ENCODE results near the gene PIAS1.
A peak's percentile ranks its signal among the peaks of the same experiment; 100 is the strongest.
"Not testable (repeated sequence)": the region's sequence is repeated elsewhere in the genome, so short reads cannot be mapped to it uniquely, and the experiment has no call there.

Gene PIAS1

DNA sequence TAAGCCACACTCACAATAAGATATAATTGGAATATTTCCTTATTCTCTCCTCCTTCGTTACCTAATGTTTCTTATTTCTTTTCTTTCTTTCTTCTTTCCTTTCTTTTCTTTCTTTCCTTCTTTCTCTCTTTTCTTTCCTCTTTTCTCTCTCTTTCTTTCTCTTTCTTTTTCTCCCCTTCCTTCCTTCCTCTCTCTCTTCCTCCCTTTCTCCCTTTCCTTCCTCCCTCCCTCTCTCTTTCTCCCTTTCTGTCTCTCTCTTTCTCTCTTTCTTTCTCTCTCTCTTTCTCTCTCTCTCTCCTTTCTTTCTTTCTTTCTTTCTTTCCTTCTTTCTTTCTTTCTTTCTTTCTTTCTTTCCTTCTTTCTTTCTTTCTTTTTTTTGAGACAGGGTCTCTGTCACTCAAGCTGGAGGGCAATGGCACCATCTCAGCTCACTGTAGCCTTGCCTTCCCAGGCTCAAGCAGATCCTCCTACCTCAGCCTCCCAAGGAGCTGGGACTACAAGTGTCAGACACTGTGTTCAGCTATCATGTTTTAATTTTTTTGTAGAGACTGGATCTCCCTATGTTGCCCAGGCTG, 19.3 kb upstream of the PIAS1 start:
- DNase-seq (ENCODE audit: low read depth in 3 of 3) = no peak

DNA sequence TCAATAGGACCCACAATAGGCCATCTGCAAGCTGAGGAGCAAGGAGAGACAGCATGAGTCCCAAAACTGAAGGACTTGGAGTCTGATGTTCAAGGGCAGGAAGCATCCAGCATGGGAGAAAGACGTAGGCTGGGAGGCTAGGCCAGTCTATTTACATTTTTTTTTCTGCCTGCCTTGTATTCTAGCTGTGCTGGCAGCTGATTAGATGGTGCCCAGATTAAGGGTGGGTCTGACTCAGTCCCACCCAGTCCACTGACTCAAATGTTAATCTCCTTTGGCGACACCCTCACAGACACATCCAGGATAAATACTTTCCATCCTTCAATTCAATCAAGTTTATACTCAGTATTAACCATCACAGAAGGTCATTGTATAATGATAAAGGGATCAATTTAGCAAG, 15.9 kb upstream of the PIAS1 start:
- DNase-seq (ENCODE audit: low read depth in 3 of 3) = no peak

DNA sequence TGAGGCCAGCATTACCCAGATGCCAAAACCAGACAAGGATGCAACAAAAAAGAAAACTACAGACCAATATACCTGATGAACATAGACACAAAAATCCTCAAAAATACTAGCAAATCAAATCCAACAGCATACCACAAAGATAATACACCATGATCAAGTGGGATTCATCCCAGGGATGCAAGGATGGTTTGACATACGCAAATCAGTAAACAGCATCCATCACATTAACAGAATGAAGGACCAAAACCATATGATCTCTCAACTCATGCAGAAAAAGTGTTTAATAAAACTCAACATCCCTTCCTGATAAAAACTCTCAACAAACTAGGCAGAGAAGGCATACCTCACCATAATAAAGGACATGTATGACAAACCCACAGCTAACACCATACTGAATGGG, 14.0 kb upstream of the PIAS1 start:
- no peak for DNase-seq (ENCODE audit: low read depth in 3 of 3)

DNA sequence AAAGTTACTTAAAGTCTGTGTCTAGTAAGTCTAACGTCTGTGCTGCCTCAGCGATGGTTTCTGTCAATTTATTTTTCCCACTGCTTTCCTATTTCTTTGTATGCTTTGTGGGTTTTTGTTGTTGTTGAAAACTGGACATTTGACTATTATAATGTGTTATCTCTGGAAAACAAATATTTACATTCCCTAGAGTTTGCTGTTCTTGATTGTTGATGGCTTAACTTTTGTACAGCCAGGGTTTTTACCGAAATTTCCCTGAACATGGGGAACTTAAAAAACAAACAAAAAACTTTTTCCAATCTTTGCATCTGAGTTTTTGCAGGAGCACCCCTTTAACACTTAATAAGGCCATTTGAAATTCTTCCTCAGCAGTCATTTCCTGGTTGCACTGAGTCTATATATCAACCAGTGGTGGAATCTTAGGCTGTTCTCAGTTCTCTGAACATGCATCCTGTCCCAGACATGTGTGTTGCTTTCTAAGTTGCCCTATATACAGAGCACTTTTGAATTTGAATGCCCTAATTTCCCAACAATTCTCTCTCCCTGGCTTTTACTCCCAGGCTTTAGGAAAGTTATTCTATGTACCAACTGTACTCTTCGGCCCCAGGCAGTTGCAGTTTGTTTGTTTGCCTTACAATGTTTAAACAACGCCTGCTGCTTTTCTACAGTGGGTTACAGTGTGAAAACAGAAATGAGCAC, 11.8 kb upstream of the PIAS1 start:
- no peak for DNase-seq (ENCODE audit: low read depth in 3 of 3)

DNA sequence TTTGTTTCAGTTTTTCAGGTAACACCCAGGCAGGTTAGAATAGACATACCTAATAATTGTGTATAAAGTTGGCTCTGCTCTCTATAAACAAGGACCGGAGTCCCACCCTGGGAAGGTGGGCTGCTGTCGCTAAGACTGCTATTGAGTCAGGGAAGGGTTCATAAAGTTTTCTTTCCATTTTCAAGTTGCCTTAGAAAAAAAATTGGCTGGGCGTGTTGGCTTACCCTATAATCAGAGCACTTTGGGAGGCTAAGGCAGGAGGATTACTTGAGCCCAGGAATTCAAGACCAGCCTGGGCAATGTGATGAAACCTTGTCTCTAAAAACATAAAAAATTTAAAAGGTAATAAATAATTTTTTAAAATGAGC, 11.3 kb upstream of the PIAS1 start:
- no peak for DNase-seq (ENCODE audit: low read depth in 3 of 3)

DNA sequence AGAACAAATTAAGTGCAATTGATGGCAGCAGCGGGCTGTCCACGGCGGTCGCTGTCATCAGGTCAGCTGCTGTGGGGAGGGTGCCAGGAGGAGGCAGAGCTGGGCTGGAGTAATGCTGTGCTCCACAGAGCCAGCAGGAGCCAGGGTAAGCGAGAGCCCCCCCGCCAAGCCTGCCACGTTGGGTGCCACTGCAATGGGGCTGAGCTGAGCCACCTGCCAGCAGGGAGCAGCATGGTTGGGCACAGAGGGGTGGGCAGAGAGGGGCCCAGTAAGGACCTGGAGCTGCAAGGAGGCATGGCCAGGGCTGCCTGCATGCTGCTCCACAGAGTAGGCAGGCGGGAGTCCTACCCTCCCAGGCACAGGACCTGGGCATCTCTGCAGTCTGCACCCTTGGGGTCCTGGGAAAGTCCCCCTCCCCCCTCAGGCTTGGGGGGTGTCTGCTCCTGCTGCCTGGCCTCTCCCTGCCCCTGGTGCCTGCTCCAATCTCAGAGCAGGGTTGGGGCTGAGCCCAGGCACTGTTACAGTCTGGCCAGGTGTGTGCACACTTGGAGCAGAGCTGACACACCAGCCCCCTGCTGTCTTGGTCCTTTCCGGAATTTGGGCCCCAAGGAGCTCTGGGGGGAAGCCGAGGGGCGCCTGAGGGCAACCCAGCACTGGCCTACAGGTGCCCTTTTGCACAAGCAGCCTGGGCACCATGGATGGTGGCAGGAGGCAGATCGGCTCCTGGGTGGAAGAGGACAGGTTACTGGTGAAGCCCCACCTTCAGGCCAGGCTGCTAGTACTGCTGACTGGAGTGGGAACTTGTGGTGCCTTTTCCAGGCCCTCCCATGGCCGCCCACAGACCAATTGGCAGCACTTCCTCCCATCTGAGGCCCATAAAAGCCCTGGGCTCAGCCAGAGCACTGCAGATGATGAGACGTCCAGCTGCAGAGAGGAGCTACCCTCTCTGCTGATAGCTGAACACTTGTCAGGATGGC, 8.5 kb upstream of the PIAS1 start:
- DNase-seq (ENCODE audit: low read depth in 3 of 3) = no peak

DNA sequence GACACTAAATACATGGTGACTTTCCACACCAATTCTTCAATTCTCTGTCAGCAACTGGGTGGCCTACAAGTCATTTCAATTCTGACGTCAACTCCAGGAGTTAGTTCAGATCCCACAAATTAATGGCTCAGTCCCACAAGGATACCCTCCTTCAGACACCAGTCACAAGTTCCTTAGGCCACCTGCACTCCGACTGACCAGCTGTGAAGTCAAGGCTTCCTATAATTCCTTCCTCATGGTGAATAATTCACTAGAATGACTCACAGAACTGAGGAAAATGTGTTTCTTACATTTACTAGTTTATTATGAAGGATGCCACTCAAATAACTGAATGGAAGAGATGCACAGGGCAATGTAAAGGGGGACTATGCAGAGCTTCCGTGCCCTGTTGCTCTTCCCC, 6.3 kb upstream of the PIAS1 start:
- no peak for DNase-seq (ENCODE audit: low read depth in 3 of 3)

DNA sequence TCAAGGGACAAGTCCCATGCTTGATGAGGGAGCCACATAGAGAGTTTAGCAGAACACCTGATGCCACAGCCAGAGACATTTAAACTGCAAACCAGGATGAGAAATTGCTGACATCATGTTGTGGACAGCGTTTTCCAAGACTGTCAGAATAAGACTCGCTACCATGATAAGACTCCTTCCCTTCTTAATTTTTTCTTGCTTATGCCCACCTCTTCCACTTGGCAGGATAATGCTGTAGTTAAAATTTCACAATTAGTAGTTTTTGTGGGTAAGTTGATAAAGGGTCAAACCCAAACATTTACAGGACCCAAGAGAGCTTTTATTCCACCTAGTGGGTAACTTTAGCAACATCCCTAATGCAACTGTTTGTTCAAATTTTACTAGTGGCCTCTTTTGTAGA, 3.0 kb upstream of the PIAS1 start:
- DNase-seq (ENCODE audit: low read depth in 3 of 3) = no peak

DNA sequence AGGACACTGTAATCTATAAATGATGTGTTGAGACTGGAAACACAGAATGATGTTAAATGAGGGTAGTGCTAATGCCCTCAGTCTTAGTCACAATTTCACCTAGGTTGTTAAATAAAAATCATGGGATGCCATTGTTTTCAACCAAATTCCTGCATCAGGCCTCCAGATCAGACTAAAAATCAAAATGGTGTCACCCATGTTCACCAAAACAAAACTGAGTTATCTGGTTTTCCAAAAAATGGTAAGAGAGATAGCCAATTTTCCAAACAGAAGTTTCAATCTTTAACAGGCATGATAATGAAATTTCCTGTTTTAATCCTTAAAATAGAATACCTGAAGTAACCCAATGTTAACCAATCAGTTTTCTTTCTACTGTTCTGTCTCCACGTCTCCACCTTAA, 2.2 kb upstream of the PIAS1 start:
- DNase-seq (ENCODE audit: low read depth in 3 of 3) = no peak

DNA sequence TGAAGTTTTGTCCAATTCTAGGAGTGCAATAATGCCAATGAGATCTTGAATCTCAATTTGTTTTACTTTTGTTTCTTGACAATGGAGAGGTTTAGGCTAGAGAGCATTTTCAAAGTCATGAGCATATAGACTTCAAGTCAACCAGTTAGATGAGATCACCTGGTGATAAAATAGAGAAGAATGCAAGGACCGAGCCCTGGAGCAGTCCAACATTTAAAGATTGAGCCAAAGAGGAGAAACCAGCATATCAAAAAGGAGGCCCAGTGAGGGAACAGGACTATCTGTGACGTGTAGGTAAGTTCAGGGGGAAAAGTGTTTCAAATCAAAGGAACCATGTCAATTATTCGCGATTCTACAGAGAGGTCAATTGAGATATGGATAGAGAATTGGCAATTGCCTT, 1.7 kb upstream of the PIAS1 start:
- no peak for DNase-seq (ENCODE audit: low read depth in 3 of 3)

DNA sequence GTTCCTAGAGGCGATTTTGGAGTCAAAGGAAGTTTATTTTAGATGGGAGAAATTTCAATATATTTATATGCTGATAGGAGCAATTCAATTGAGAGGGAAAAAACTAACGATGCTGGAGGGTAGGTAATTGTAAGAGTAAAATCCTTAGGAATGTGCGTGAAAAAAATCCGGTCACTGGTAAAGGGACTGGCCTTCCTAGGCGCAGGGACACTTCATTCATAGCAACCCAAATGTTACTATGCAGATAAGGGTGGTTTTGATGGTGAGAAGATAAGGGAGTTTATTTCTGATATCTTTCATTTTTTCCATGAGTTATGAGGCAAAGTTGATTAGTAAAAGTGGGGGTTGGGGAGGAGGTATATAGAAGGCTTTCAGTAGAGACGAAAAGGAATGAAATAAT, 1.1 kb upstream of the PIAS1 start:
- DNase-seq (ENCODE audit: low read depth in 3 of 3) = no peak

DNA sequence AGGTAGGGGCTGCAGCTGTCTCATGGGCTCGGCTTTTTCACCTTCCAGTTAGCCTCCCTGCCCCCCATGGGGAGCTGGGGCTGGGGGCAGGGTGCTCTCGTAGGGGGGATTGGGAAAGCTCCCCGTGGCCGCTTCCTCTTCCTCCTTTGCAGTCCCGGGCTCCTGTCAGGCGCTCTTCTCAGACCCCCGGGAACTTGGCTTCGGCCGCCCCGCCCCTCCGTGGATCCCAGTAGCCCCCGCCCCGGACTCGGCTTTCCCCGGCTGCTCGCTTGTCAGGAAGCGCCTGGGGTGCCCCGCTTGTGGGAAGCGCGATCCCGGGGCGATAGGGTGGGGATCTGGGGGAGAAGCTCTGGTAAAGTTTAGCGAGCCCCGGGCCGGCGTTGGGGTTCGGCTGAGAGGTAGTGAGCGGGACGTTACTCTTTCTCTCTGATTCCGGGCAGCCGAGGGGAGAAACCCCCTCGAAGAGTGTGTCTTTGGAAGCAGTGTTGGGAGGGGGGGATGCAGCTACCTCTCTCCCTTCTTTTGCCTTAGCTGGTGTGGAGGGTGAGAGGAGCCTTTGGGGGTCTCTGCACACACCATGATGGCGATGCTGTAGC, 611 bp downstream of the PIAS1 start:
- peak in 2 of 3 experiments; percentile 11 to 27 for DNase-seq (ENCODE audit: low read depth in 3 of 3)

DNA sequence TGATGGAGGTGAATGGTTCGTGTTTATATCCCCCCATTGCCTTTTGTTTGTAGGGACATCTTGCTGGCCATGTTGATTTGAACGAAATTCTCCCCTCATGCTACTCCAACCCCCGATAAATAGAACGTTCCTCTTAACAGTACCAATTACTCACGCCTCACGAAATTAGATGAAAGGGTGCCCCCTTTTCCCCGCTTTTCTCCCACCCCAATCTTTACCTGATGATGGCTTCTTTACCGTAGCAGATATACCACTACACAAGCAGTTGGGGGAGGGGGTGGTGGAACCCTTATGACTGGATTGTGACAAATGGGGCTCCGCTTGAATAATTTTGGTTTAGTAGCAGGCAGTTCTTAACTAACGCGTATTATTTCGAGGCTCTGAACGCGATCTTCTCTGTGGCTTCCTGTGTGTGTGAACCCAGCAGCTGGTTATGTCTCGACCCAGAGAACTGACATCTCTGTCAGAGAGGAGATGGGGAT, 1.1 kb downstream of the PIAS1 start:
- peak; percentile 43 to 66 (median 52) for DNase-seq (ENCODE audit: low read depth in 3 of 3)

DNA sequence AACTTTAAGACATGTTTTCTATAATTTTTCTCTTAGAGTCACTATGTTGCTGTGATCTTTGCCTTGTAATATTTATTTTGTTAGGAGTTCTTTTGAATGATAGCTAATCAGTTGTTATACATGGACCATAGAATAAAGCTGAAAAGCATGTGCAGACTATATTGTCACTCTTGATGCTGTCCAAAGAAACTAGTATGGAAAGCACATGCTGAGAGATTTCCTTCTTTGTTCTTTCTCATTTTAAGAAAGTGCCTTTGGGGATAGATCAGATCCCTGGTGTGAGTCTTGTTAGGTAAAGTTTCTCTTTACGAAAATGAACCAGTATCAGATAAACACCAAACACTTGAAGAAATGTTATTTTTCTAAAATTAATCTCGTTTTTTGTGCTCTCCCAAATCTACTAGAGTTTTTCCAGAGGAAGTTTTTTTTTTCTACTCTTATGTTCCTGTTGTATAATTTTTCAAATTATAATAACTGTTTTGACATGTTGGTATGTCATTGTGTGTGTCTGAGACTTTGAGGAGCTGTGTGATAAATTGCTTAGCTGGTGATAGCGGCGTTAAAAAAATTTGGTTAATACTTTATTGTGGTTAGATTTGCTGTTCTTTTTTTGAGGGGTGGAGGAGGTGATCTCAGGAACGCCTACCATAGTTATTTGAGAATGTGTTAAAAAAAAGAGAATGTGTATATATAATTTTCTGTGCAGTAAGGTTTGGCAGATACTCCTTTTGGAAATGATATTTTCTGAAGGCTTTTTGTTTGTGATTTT, 2.2 kb downstream of the PIAS1 start:
- DNase-seq (ENCODE audit: low read depth in 3 of 3) = no peak

DNA sequence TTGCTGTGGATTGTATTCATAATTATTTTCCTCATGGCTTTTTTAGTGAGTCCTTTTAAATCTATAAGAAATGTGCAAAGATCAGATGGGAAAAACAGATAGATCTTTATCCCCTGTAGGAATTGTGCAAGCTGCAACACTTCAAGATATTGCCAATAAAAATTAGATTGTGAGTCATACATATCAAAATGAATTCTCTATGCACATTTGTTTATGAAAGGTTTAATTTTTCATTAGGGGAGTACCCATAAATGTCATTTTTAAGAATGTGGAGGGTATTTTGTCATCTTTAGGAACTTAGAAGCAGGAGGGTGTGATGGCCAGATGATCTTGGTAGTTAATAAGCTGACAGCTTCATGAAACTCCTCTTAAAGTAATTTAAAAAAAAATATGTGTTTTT, 2.9 kb downstream of the PIAS1 start:
- DNase-seq (ENCODE audit: low read depth in 3 of 3) = no peak

DNA sequence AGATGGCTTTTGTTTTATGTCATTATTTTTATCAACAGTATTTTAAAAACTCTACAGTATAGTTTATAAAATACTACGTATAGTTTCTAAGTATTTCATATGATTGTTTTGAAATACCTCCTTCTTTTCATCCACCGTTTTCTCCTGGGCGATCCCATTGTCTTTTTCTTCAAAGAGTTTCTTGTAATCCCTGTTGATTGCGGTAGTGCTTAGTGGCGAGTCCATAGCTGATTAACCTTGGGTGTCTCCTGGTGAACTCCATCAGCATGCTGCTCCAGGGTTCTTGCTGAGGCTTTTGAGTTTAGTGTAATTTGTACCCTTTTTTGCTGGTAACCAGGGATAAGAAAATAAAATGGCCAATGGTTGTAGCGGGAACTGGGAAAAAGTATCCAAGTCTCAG, 3.6 kb downstream of the PIAS1 start:
- DNase-seq (ENCODE audit: low read depth in 3 of 3) = no peak

DNA sequence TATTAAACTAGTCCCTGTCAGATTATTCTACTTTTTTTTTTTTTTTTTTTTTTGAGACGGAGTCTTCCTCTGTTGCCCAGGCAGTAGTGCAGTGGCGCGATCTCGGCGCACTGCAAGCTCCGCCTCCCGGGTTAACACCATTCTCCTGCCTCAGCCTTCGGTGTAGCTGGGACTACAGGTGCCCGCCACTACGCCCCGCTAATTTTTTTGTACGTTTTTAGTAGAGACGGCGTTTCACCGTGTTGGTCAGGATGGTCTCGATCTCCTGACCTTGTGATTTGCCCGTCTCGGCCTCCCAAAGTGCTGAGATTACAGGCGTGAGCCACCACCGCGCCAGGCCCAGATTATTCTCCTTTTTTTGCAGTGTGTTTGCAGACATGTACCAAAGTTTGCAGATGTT, 4.9 kb downstream of the PIAS1 start:
- not testable (repeated sequence) for DNase-seq (ENCODE audit: low read depth in 3 of 3)

DNA sequence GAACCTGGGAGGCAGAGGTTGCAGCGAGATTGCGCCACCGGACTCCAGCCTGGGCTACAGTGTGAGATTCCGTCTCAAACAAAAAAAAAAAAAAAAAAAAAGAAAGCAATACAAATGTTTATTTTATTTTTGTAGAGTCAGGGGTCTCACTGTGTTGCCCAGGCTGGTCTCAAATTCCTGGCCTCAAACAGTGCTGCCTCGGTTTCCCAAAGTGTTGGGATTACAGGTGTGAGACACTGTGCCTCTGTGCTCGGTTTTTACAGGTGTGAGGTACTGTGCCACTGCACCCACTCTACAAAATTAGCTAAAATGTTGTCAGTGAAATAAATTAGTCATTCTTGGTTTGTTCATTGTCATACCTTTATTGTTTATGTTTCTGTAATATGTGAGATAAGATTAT, 5.5 kb downstream of the PIAS1 start:
- no peak for DNase-seq (ENCODE audit: low read depth in 3 of 3)

DNA sequence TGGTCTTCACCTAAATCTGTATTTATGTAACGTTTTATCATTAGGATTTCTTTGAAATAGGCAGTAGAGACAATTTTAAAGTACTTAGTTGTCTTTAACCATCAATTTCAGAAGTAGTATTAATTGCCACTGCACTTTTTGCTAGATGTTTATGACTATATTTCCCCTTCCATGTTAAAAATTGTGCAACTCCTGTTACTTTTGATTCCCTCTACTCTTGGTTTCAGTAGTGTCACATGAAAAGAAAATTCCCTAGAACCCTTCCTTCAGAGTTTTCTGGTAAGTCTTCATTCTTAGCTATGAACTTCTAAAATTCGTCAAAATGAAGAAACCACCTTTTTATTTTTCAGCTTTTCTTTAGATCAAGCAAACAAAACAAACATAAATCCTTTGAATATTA, 7.1 kb downstream of the PIAS1 start:
- no peak for DNase-seq (ENCODE audit: low read depth in 3 of 3)

DNA sequence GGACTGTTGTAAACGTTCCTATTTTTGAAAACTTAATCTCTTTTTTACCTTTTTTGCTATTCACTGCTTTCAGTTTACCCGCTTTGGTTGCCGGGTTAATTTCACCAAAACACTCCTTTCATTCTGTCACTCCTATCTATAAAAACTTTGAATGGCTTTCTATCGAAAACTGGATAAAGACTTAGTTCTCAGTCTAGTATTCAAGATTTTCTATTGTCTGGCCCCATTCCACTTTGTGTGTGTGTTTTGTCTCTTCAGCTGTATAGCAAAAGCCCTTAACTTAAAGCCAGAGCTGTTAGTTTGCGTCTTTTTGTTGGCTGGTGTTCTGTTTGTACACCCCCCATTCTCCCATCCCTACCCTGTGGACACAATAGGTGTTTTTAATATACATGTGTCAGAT, 7.5 kb downstream of the PIAS1 start:
- DNase-seq (ENCODE audit: low read depth in 3 of 3) = no peak

DNA sequence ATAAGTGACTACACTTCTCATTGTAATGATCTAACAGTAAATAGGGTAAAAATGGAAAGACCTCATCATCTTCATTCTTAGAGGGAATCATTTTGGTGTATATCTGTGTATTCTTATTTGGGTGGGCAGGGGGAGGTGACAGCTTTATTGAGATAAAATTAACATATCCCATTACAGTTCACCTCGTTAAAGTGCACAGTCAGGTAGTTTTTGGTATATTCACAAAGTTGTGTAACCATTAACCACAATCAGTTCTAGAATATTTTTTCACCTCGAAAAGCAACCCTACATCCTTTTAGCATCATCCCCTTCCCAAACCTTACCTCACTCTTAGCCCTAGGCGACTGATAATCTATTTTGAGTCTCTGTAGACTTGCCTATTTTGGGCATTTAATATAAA, 8.1 kb downstream of the PIAS1 start:
- no peak for DNase-seq (ENCODE audit: low read depth in 3 of 3)

Measured in stimulated activated CD4-positive, alpha-beta T cell treated with anti-CD3 and anti-CD28 coated beads, TNF-alpha, amount 100 ng/mL, for 24 hours (primary cell).